Stimulated activated CD4-positive, alpha-beta T cell treated with anti-CD3 and anti-CD28 coated beads, Interleukin-4, amount 100 ng/mL, for 48 hours (primary cell): ENCODE results near the gene ABCB4.
"Not testable (repeated sequence)": the region's sequence is repeated elsewhere in the genome, so short reads cannot be mapped to it uniquely, and the experiment has no call there.

Experiments
- DNase-seq, 2 donors: peaks; one replicate each; pipeline ENCODE4 v3.0.0-alpha.2; 2020; ENCODE audit warnings: low read depth in 2 of 2

The ABCB4 gene

GRCh38 chr7:87476179-87476557 lies 688 bp upstream of the ABCB4 start:
- DNase-seq: no peak

DNA sequence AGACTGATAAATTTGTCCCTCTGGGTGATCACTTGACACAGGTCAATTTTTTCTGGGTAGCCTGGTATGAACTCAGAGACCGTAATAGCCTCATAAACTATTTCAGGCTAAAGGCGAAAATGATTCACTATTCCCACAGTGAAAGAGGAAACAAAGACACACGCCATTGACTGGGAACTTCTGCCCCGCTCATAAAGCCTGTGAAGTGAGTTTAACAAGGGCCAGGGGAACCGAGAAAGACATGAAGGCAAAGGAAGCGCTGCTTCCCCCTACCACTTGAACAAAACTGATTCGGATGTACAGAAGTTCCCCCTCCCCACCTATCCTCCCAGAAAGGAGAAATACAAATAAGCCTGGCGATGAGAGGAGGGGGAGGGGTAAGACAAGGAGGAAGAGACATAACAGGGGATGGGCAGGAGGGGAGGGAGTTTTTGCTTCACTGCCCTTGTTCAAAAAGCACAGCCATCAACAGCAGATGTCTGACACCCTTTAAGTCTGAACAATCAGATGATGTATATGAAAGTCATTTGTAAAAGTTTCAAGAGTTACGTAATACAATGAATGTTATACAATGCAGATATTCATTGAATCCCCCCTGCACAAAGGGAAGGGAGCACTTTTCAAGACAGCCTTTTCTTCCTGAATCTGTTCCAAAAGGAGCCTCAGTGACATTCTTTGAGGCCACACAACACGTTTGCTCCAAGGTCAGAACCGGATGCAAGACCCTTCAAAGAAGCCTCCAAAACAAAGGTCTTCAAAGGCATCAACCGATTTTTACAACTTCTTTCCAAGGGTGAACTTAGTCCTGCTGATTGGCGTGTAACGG lies 734 bp downstream of the ABCB4 start:
- DNase-seq: no peak

- no peak for DNase-seq
Observed at GRCh38 chr7:87473986-87474385, 1.5 kb downstream of the ABCB4 start.

- no peak for DNase-seq
Observed at GRCh38 chr7:87473192-87473591, 2.3 kb downstream of the ABCB4 start.

GRCh38 chr7:87471473-87471872 lies 4.0 kb downstream of the ABCB4 start:
- DNase-seq: no peak

- DNase-seq: not testable (repeated sequence)
Observed at GRCh38 chr7:87469204-87469603, 6.3 kb downstream of the ABCB4 start.

DNA sequence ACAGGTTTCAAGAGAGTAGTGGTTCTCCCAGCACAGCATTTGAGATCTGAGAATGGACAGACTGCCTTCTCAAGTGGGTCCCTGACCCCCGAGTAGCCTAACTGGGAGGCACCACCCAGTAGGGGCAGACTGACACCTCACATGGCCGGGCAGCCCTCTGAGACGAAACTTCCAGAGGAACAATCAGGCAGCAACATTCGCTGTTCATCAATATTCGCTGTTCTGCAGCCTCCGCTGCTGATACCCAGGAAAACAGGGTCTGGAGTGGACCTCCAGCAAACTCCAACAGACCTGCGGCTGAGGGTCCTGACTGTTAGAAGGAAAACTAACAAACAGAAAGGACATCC lies 10.0 kb downstream of the ABCB4 start:
- DNase-seq: not testable (repeated sequence)

- DNase-seq: not testable (repeated sequence)
Observed at GRCh38 chr7:87464830-87465533, 10.5 kb downstream of the ABCB4 start.

- DNase-seq: no peak
Observed at GRCh38 chr7:87463982-87464381, 11.5 kb downstream of the ABCB4 start.

- not testable (repeated sequence) for DNase-seq
Observed at GRCh38 chr7:87460444-87460843, 15.0 kb downstream of the ABCB4 start.

DNA sequence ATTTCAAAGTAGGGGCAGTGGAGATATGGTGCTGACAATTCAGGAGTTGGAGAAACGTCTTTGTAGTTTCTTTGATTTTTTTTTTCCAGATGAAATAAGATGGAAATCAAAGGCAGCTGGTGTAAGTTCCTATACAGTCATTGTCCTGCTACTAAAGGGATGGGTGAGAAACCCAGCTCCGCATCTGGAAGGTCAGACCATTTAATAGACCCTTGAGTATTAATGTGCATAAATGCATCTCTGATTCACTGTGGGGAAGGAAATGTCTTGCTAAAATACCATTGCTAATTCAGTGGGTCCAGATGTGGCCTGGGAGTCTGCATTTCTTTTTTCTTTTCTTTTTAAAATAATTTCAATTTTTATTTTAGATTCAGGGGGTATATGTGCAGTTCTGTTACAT lies 15.5 kb downstream of the ABCB4 start:
- no peak for DNase-seq

DNA sequence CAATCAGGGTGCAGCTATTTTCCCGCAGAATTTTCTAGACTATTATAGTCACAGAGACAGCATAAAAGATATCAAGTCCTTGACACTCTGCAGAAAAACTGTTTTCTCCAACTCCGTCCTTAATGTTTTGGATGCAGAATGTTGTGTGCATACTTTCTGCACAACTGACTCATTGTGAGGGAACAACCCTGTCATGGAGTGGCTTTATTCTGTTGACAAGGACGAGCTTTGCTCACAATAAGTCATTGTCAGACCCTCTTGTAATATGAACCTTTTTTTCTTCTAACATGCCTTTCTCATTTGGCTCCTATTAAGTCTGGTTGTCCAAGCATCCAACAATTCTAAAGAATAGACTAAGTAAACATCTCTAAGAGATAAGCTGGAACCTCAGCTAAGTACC lies 17.3 kb downstream of the ABCB4 start:
- no peak for DNase-seq

- DNase-seq: no peak
Observed at GRCh38 chr7:87456247-87456646, 19.2 kb downstream of the ABCB4 start.

GRCh38 chr7:87452279-87452678 lies 23.2 kb downstream of the ABCB4 start:
- no peak for DNase-seq

- DNase-seq: no peak
Observed at GRCh38 chr7:87451187-87451586, 24.3 kb downstream of the ABCB4 start.

DNA sequence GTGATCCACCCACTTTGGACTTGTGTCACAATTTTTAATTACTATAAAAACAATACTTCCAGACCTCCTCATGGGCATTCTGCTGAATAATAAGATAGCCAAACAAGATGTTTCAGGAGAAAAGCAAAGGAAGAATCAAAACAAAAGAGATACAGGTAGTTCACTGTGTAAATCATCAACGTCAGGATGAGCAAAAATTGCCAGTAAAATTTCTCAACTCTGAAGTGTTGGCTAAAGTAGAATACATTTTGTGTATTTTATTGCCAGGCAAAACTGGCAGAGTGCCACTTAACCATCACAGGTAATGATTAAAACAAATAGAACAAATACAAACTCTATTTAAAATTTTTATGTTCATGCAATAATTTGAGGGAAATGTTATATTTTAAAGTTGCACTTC lies 24.8 kb downstream of the ABCB4 start:
- no peak for DNase-seq

DNA sequence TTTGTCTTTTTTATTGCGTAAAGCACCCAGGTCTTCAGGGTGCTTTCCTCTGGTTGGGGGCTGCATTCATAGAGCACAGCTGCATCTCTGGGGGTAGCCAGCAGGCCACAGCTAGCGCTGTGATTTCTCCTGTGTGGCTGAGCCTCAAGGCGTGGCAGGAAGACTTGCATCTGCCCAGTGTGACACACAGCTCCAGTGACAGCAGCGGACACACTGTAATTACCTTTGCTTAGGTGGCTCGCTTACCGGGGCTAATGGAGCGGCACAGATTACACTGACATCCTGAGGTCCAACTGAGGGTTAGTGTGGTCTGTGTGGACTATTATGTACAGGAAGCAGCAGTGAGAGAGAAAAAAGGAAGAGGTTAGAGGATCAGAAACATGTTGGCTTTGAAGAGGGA lies 27.1 kb downstream of the ABCB4 start:
- no peak for DNase-seq

- DNase-seq: no peak
Observed at GRCh38 chr7:87447116-87447635, 28.3 kb downstream of the ABCB4 start.

DNA sequence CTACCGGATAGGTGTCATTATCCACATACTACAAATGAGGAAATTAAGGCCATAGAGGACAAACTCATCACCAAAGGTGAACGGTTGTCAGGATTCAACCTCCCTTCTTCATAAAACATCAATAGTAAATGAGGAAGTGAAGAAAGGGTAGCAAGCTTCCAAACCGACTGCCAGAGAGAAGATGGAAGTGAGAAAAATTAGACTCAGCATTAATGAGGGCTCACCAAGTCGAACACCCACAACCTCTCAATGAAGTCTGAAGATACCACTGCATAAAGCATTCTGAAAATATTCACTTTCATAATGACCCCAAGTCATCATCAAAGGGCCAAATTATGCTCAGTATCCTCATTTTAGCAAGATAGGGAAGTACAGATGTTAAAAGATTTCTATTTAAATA lies 29.6 kb downstream of the ABCB4 start:
- DNase-seq: no peak

DNA sequence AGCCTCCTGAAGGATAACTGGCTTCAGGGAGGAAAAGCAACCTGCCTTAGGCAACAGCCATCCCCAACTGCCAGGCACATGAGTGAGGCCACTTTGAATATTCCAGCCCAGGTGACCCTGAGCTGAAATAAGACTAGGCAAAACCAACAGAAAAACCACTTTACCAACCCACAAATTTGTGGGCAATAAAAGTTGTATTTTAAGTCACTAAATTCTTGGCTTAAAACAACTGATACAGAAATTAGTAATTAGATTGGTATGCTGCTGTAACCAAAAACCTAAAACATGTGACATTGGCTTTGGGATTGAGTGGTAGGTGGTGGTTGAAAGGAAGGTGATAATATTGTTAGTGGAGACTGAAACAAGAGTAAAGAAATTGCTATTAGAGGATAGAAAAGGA lies 39.9 kb downstream of the ABCB4 start:
- DNase-seq: no peak

GRCh38 chr7:87432536-87432935 lies 42.9 kb downstream of the ABCB4 start:
- DNase-seq: no peak

- no peak for DNase-seq
Observed at GRCh38 chr7:87427288-87427687, 48.2 kb downstream of the ABCB4 start.

DNA sequence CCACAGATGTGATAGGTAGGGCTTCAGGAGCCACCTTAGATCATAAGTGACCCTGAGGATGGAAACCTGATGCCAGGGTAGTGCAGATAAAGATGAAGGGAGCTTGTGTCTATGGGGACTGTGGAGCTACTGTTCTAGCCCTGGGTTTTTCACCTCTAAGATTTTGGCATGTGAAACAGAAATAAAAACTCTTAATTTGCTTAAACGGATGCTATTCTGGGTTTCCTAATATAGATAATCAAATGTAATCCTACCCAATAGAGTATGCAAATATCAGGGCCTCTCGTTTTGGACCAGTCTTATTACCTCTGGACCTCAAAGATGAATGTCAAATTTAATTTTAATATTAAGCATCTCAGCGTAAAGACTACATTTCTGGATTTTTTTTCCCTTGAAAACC lies 49.3 kb downstream of the ABCB4 start:
- DNase-seq: no peak
